GM21515 (cell line): ENCODE data around the gene SLC10A7.
A peak's percentile ranks its signal among the peaks of the same experiment; 100 is the strongest.

Experiments
- ATAC-seq: cut with Tn5 transposase; IDR thresholded peaks from one replicate; pipeline ENCODE4 v1.9.1; 2021; ENCODE audit not compliant: unreplicated experiment

The SLC10A7 gene

GRCh38 chr4:146495269-146495668 is 26.5 kb downstream of the SLC10A7 start:
- no peak for ATAC-seq

GRCh38 chr4:146494143-146494542 is 27.6 kb downstream of the SLC10A7 start:
- ATAC-seq, result no peak

GRCh38 chr4:146490106-146490505 is 31.6 kb downstream of the SLC10A7 start:
- no peak for ATAC-seq

- ATAC-seq, result no peak
These were observed 33.1 kb downstream of the SLC10A7 start for GRCh38 chr4:146488495-146489174.

DNA sequence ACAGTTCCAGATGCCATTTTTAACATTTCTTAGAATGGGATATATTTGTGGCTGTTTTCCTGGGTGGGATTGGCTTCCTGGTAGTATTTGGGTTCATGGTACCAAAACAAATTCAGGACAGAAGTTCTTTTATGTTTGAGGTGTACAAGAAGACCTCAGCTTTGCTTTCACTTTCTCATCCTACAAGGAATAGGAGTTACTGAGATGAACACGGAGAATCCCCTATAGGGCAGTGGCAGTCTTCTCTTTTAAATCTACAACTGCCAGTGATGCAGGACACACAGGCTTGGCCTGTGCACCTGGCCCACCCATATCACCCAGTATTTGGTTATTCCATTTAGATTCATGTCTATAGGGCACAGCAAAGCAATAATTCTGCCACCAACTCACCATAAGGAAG is 35.2 kb downstream of the SLC10A7 start:
- ATAC-seq, result peak; percentile 92

DNA sequence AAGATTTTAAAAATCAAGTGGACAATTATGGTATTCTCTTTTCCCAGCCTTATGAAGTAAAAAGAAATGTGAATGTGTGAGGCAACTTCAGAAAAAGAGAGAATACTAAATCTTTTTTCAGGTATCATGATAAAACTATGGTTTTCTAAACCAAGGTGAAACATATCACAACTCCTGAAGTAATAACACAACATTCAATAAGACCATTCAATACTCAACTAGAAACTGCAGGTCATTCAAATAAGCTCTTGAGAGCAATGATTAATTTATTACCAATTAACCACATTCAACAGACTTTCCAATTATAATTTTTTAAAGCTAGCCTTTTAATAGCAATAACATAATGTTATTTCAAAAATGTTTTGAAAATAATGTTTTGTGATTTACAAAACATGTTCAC is 35.8 kb downstream of the SLC10A7 start:
- no peak for ATAC-seq

GRCh38 chr4:146482788-146483187 is 39.0 kb downstream of the SLC10A7 start:
- no peak for ATAC-seq

DNA sequence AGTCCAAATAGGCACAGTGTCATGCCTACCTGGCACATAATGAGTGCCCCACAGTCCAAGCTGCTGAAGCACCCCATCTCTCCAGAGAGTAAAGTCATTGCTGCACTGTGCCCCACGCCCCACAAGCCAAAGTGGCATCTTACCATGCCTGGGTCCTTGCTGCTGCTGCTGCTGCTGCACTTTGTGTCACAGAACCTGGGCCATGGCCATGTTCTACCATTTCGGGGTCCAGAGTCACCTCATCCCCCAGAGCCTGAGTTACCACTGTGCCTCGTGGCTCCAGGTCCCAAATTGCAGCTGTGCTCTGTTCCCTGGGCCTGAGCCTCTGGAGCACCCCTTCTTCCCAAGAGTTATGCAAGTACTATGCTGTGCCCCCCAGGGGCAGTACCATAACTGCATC is 40.5 kb downstream of the SLC10A7 start:
- no peak for ATAC-seq

DNA sequence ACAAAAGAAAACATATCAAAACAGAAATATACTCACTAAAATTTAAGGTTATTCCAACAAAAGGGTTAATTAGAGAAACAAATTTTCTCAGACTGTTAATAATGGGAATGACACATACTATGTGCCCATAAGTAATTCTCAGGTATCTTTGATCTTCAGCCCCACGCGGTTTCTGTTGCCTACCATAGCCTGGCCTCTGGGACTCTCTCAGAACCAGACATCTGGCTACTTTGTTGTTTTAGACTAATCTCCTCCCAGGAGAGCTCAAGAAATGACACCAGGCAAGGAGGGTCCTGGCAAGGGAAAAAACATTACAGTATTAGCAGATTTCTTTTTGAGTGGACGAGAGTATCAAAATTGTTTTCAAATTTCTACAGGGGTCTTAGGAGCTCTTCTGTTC is 43.7 kb downstream of the SLC10A7 start:
- no peak for ATAC-seq

- ATAC-seq, result no peak
These were observed 44.7 kb downstream of the SLC10A7 start for GRCh38 chr4:146477054-146477453.

DNA sequence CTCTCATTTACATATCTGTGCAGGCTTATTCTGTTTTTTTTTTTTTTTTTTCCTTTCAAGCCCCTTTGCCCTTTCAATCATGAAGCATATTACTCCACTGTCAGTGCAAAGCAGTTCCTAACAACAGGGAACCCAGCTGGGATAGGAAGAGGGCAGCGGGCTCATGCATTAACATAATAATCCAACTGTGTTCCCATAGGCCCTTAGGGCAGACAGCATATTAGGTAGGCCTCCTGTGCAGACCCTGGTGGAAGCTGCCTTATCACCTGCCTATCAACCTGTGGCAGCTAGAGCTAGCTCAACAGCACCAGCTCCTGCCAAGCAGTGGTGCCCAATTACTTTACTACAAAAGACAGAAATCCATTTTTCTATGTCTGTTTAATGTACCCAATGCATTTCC is 49.3 kb downstream of the SLC10A7 start:
- ATAC-seq, result no peak

GRCh38 chr4:146470604-146471003 is 51.1 kb downstream of the SLC10A7 start:
- no peak for ATAC-seq

DNA sequence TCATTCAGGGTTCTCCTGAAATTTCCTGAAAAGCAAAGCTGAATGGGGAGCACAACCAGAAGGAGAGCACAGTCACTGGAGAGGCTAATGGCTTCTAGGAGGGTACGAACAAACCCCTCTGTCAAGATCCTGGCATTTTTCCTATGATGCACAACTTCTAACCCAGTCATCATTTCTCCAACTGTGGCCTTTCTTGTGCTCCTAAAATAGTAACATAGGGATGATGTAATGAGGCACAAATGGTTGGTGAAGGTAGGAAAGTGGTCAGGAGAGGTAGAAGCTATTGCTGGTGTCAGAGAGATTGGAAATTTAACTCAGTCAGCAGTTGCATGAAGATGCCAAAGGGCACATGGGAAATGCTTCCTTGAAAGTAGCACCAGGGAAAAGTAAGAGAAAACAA is 52.7 kb downstream of the SLC10A7 start:
- ATAC-seq, result no peak

DNA sequence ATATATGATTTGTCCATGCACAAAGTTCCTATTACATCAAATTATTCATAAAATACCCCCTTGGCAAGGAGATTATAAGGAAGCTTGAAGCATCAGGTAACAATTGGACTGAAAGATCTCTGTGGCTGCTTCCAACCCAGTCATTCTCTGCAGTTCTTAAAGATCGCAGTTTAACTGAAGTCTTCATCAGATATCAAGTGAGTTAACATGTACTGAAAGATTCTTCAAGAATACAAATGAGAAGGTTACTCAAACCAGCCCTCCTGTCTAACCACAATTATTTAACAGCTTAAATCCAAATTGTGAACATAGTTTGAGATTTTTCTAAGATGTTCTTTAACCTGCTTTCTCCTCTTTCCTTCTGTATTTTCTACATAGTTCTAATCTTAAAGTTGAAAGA is 56.1 kb downstream of the SLC10A7 start:
- ATAC-seq, result no peak

DNA sequence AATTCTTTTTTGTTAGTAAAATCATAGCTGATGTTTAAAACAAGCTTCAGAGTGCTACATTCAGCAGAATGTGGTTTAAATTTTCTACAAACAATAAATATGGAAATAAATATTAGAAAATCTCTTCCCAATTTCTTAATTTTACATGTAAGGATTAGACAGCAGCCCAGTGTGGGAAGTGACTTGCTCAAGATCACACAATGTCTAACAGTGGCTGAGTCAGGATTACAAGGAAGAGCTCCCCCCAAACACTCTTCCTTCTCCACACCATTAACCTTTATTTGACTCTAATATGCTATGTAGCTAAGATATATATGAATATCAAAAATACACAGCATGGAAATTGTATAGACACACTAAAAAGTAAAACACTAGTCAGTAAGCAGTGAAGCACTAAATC is 59.5 kb downstream of the SLC10A7 start:
- ATAC-seq, result no peak

DNA sequence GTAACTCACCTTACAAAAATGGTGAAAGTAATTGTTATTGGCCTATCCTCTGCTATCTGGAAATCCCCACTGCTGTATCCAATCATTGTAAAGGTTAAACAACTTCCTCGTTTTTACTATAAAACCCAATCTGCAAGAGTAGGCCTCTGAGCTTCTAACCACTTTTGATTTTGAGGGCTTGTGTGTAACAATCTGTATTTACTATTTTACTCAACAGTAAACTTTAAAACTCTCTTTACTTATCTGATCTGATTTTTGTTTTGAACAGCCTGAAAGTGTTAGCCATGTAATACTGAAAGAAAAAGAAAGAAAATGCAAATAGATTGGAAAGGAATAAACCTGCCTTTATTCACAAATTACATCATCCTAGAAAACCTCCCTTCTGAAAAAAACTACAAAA is 63.1 kb downstream of the SLC10A7 start:
- peak; percentile 79 for ATAC-seq

DNA sequence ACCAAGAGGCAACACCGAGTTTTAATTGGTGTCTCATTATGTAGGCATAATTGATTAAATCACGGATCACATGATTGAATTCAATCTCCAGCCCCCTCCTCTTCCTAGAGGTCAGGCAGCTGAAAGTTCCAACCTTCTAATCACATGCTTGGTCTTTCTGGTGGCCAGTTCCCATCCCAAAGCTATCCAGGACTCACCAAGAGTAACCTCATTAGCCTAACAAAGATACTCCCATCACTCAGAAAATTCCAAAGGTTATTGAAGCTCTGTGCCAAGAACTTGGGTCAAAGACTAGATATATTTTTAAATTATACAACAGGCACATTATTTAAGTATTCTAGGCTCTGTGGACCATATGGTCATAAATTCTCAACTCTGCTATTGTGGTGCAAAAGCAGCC is 65.1 kb downstream of the SLC10A7 start:
- ATAC-seq, result no peak

DNA sequence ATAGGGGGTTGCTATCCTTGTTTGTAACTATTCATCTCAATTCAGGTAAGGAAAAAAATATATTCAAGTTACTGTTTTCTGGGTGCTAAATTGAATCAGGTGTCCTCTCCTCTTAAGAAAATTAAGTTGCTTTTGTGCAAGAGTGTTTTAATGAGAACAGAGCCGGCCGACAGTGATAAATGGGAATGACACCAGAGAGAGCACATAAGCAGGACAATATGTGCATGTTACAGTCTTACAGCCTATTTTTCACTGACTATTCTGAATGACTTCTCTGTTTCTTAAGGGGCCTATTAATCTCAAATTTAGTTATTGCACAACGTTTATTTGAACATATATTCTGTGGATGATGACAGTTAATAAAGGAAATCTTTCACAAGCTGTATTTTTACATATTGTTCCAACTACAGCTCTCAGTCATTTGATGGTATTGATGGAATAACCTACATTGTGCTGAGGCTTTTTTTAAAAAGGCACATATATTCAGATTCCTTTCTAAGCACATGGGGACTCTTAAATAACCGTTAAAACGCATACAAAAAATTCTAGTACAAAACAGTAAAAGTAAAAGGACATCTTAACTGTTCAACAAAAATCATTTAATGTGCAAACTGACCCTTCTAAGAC is 68.4 kb downstream of the SLC10A7 start:
- ATAC-seq, result no peak

GRCh38 chr4:146450524-146450923 is 71.2 kb downstream of the SLC10A7 start:
- ATAC-seq, result peak; percentile 90

DNA sequence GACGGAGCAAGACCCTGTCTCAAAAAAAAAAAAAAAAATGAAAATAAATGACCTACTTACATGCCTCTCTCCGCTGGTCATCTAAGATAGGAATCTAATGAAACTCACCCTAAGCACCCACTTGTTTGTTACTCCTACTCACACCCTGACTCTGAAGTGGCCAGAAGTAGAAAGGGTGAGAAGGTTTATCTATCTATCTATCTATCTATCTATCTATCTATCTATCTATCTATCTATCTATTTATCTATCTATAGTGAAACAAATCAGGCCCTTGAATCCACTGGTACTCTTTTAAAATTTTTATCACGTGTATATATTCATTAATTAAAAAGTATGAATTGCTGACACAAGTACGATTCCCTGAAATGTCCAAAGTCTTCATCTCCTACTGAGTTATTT is 75.2 kb downstream of the SLC10A7 start:
- no peak for ATAC-seq

GRCh38 chr4:146445198-146446150 is 76.3 kb downstream of the SLC10A7 start:
- ATAC-seq, result no peak

- no peak for ATAC-seq
These were observed 78.2 kb downstream of the SLC10A7 start for GRCh38 chr4:146443525-146443924.
